H9 (cell line): ENCODE measurements around the gene RASGRP3. TPM values are rescaled to one million over a fixed set of nuclear protein-coding genes. Genes with fewer than 3 reads are reported as not detected.

Source experiments
- DNase-seq: peaks from one replicate; pipeline ENCODE4 v3.0.0-alpha.2; 2017
- H2AFZ ChIP-seq: one replicate; pipeline ENCODE4 v1.6.1; 2013; ENCODE audit warnings: mild to moderate bottlenecking, low read length, control low read depth, moderate library complexity
- H2AK5ac ChIP-seq: 2 replicates; pipeline ENCODE4 v1.6.1; 2013; ENCODE audit warnings: low read length, control low read depth, mixed read lengths; ENCODE audit not compliant: insufficient read length
- H2BK120ac ChIP-seq: one replicate; pipeline ENCODE4 v1.6.1; 2013; ENCODE audit warnings: low read depth, mild to moderate bottlenecking, low read length, control low read depth, inconsistent platforms; ENCODE audit not compliant: poor library complexity, severe bottlenecking
- H2BK12ac ChIP-seq: 2 replicates; pipeline ENCODE4 v1.6.1; 2013; ENCODE audit warnings: low read length, control low read depth, mixed read lengths, low read depth; ENCODE audit not compliant: insufficient read length
- H2BK15ac ChIP-seq: 2 replicates; pipeline ENCODE4 v1.6.1; 2013; ENCODE audit warnings: low read depth, low read length, control low read depth
- H2BK20ac ChIP-seq: one replicate; pipeline ENCODE4 v1.6.1; 2013; ENCODE audit warnings: low read depth, mild to moderate bottlenecking, low read length, control low read depth, inconsistent platforms; ENCODE audit not compliant: poor library complexity, severe bottlenecking
- H2BK5ac ChIP-seq: 2 replicates; pipeline ENCODE4 v1.6.1; 2013; ENCODE audit warnings: low read length, control low read depth, mixed read lengths; ENCODE audit not compliant: insufficient read length
- H3K14ac ChIP-seq: 2 replicates; pipeline ENCODE4 v1.6.1; 2013; ENCODE audit warnings: low read length, control low read depth; ENCODE audit not compliant: insufficient read depth
- H3K18ac ChIP-seq: 2 replicates; pipeline ENCODE4 v1.6.1; 2013; ENCODE audit warnings: low read depth, mild to moderate bottlenecking, mixed read lengths, low read length, control low read depth; ENCODE audit not compliant: insufficient read length
- H3K23ac ChIP-seq: 2 replicates; pipeline ENCODE4 v1.6.1; 2013; ENCODE audit warnings: low read length, control low read depth, mixed read lengths, low read depth; ENCODE audit not compliant: insufficient read length
- H3K23me2 ChIP-seq: 2 replicates; pipeline ENCODE4 v1.6.1; 2013; ENCODE audit warnings: low read depth, mild to moderate bottlenecking, mixed read lengths, low read length, control low read depth; ENCODE audit not compliant: insufficient read length, poor library complexity, severe bottlenecking
- H3K27ac ChIP-seq: 2 replicates; pipeline ENCODE4 v1.5.1; 2013; ENCODE audit warnings: low read length, control low read depth, mixed read lengths, low read depth; ENCODE audit not compliant: insufficient read length
- H3K27me3 ChIP-seq: 2 replicates; pipeline ENCODE4 v1.6.1; 2013; ENCODE audit warnings: low read length, control low read depth, inconsistent platforms; ENCODE audit not compliant: insufficient read depth
- H3K4ac ChIP-seq: 2 replicates; pipeline ENCODE4 v1.6.1; 2013; ENCODE audit warnings: low read depth, mild to moderate bottlenecking, control low read depth, inconsistent platforms, low read length, moderate library complexity
- H3K4me1 ChIP-seq: 2 replicates; pipeline ENCODE4 v1.6.1; 2013; ENCODE audit warnings: low read length, control low read depth, inconsistent platforms; ENCODE audit not compliant: insufficient read depth
- H3K4me2 ChIP-seq: 2 replicates; pipeline ENCODE4 v1.6.1; 2013; ENCODE audit warnings: low read length, control low read depth, mixed read lengths; ENCODE audit not compliant: insufficient read length, insufficient read depth
- H3K56ac ChIP-seq: 2 replicates; pipeline ENCODE4 v1.6.1; 2013; ENCODE audit warnings: low read depth, mild to moderate bottlenecking, mixed read lengths, low read length, control low read depth; ENCODE audit not compliant: insufficient read length
- H3K79me1 ChIP-seq: 2 replicates; pipeline ENCODE4 v1.6.1; 2013; ENCODE audit warnings: low read depth, mild to moderate bottlenecking, moderate library complexity, low read length, control low read depth, inconsistent platforms; ENCODE audit not compliant: insufficient read depth, poor library complexity, severe bottlenecking
- H3K79me2 ChIP-seq: 2 replicates; pipeline ENCODE4 v1.6.1; 2013; ENCODE audit warnings: low read length, control low read depth, inconsistent platforms; ENCODE audit not compliant: insufficient read depth
- H3K9ac ChIP-seq: 2 replicates; pipeline ENCODE4 v1.6.1; 2013; ENCODE audit warnings: low read length, control low read depth, mixed read lengths; ENCODE audit not compliant: insufficient read length; ENCODE audit errors: extremely low read depth
- H3K9me3 ChIP-seq: one replicate; pipeline ENCODE4 v1.6.1; 2013; ENCODE audit warnings: low read depth, low read length, inconsistent platforms; ENCODE audit not compliant: control insufficient read depth
- H3T11ph ChIP-seq: one replicate; pipeline ENCODE4 v1.6.1; 2013; ENCODE audit warnings: mild to moderate bottlenecking, low read length, control low read depth, inconsistent platforms
- H4K20me1 ChIP-seq: one replicate; pipeline ENCODE4 v1.6.1; 2013; ENCODE audit not compliant: control insufficient read depth, insufficient read length, insufficient read depth
- H4K5ac ChIP-seq: 2 replicates; pipeline ENCODE4 v1.6.1; 2013; ENCODE audit warnings: low read depth, mild to moderate bottlenecking, mixed read lengths, low read length, control low read depth; ENCODE audit not compliant: insufficient read length
- H4K8ac ChIP-seq: replicated peaks from 2 replicates; pipeline ENCODE4 v1.6.1; 2013; ENCODE audit warnings: low read length, control low read depth, mixed read lengths, low read depth; ENCODE audit not compliant: insufficient read length
- H4K91ac ChIP-seq: 2 replicates; pipeline ENCODE4 v1.6.1; 2013; ENCODE audit warnings: low read depth, mild to moderate bottlenecking, moderate library complexity, mixed read lengths, low read length, control low read depth; ENCODE audit not compliant: insufficient read length
- H3K27ac Mint-ChIP-seq, 3 experiments: 2 replicates in 2 of 3; 3 replicates in 1 of 3; pipeline ENCODE4 v1.8.0; 2020 to 2021; ENCODE audit warnings: mixed read lengths in 3 of 3, mild to moderate bottlenecking in 1 of 3, moderate library complexity in 1 of 3
- H3K27me3 Mint-ChIP-seq: 2 replicates; pipeline ENCODE4 v1.8.0; 2021; ENCODE audit warnings: low read depth, mild to moderate bottlenecking, moderate library complexity, mixed read lengths
- H3K36me3 Mint-ChIP-seq, 3 experiments: 2 replicates in 2 of 3; 3 replicates in 1 of 3; pipeline ENCODE4 v1.8.0; 2020 to 2021; ENCODE audit warnings: low read depth in 3 of 3, mixed read lengths in 3 of 3; ENCODE audit not compliant: insufficient read depth in 1 of 3
- H3K4me1 Mint-ChIP-seq, 2 experiments: 2 replicates each; pipeline ENCODE4 v1.8.0; 2020; ENCODE audit warnings: mixed read lengths in 2 of 2
- H3K4me3 Mint-ChIP-seq, 2 experiments: 2 replicates in 1 of 2; 3 replicates in 1 of 2; pipeline ENCODE4 v1.8.0; 2020 to 2021; ENCODE audit warnings: mild to moderate bottlenecking in 2 of 2, mixed read lengths in 2 of 2, moderate library complexity in 1 of 2
- H3K9me3 Mint-ChIP-seq, 2 experiments: 2 replicates in 1 of 2; 3 replicates in 1 of 2; pipeline ENCODE4 v1.8.0; 2020; ENCODE audit warnings: mild to moderate bottlenecking in 2 of 2, mixed read lengths in 2 of 2, moderate library complexity in 1 of 2
- CTCF ChIP-seq: fragments of 200-600 bp; sonication (generic); conservative IDR thresholded peaks from 3 replicates; pipeline ENCODE4 v1.8.0; 2021; ENCODE audit warnings: antibody characterized with exemption, mild to moderate bottlenecking
- WGBS: extraction: QIAGEN DNeasy Blood & Tissue Kit; methylation state at CpG from one replicate; pipeline ENCODE4 v1.1.7; 2013; ENCODE audit warnings: missing lambda C conversion rate, low lambda C conversion rate, mixed read lengths; ENCODE audit not compliant: insufficient read length; ENCODE audit errors: extremely low coverage; 5-methylcytosine and 5-hydroxymethylcytosine counted together
- total RNA-seq: library from RNA; stranded (reverse); gene quantifications from 2 replicates; pipeline ENCODE4 v1.2.1, GENCODE V29; 2021

The RASGRP3 gene
- total RNA-seq, 1 experiment from 2014 or later, result not detected

GRCh38 chr2:33436083-33436482, 40.4 kb upstream of the RASGRP3 start:
- no peak overlapping the region for H3K27ac ChIP-seq
- no peaks in the 10 kb centered on the region for H3K27me3 ChIP-seq
- H3K9ac ChIP-seq, result no peak overlapping the region
- H3K79me2 ChIP-seq, result no peaks in the 10 kb centered on the region
- no peaks in the 10 kb centered on the region for H3K27me3 Mint-ChIP-seq
- no peak overlapping the region for H3K4me2 ChIP-seq
- H2AK5ac ChIP-seq, result no peak overlapping the region
- H2BK5ac ChIP-seq, result no peak overlapping the region
- no peak overlapping the region for H4K91ac ChIP-seq
- H4K5ac ChIP-seq, result no peak overlapping the region
- H3K79me1 ChIP-seq, result no peaks in the 10 kb centered on the region
- H2BK12ac ChIP-seq, result no peak overlapping the region
- no peak overlapping the region for H3K18ac ChIP-seq
- no peak overlapping the region; a peak in 1 of 7 replicates for H3K27ac Mint-ChIP-seq
- peaks cover 5 to 10% of the 10 kb centered on the region in 2 experiments; a peak in 3 of 4 replicates for H3K4me1 Mint-ChIP-seq
- TF ChIP-seq CTCF, result no peak
- DNase-seq, result no peak
- no CpG with 5 or more reads among the region's 1 CpG for WGBS
- no peaks in the 10 kb centered on the region for H4K20me1 ChIP-seq
- H2AFZ ChIP-seq, result no peak overlapping the region
- H3K9me3 Mint-ChIP-seq, result no peaks in the 10 kb centered on the region
- no peak overlapping the region for H3K23ac ChIP-seq
- no peak overlapping the region for H2BK20ac ChIP-seq
- H2BK15ac ChIP-seq, result no peak overlapping the region
- H4K8ac ChIP-seq, result no peak overlapping the region
- H3K4me3 Mint-ChIP-seq, result no peak overlapping the region
- H3K56ac ChIP-seq, result no peak overlapping the region
- H3K4ac ChIP-seq, result no peak overlapping the region
- no peaks in the 10 kb centered on the region for H3K36me3 Mint-ChIP-seq
- no peak overlapping the region for H2BK120ac ChIP-seq
- no peaks in the 10 kb centered on the region for H3K23me2 ChIP-seq
- no peaks in the 10 kb centered on the region for H3K4me1 ChIP-seq
- no peak overlapping the region for H3K14ac ChIP-seq
- no peak overlapping the region for H3T11ph ChIP-seq
- H3K9me3 ChIP-seq, result no peaks in the 10 kb centered on the region
